NOMO-1 (cell line): ENCODE data around the gene MTRF1.
A peak's percentile ranks its signal among the peaks of the same experiment; 100 is the strongest.
"Not testable (repeated sequence)": the region's sequence is repeated elsewhere in the genome, so short reads cannot be mapped to it uniquely, and the experiment has no call there.

Source experiments
- DNase-seq, 2 experiments: peaks; one replicate each; lab custom pipeline; 2025; ENCODE audit not compliant: unreplicated experiment in 2 of 2; lab: John Stamatoyannopoulos, UW

MTRF1 gene

DNA sequence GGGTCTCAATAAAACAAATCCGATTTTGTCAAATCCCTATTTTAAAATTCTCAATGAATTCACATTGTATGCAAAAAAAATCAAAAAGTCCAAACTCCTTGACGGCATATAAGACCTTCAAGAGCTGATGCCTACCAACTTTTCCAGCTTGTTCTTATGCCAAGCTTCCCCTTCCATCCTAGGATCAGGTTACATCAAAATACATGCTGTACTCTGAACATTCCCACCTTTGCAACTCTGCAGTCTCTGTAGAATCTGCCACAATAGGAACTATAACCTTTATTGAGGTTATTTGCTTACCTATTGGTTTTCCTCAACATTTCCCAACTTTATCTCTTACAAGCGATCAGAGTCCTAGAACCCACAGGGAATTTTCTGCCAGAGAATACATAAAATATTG lies 76.9 kb downstream of the MTRF1 start:
- DNase-seq, result no peak

DNA sequence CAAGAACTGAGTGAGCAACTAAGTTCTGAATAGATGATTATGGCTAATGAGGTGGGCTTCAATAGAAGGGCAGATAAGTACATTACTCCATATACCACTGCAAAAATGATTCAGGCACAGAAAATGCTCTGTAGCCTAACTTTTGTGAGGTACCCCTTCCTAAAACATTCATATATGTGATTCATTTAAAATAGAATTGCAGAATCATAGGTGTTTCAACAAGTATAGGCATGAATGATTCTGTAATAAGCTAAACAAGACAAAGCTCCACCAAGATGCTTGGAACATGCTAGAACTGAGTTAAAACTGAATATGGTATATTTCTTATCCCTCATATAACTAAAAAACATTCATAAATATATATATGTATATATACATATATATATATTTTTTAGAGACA lies 81.1 kb downstream of the MTRF1 start:
- DNase-seq, result no peak

DNA sequence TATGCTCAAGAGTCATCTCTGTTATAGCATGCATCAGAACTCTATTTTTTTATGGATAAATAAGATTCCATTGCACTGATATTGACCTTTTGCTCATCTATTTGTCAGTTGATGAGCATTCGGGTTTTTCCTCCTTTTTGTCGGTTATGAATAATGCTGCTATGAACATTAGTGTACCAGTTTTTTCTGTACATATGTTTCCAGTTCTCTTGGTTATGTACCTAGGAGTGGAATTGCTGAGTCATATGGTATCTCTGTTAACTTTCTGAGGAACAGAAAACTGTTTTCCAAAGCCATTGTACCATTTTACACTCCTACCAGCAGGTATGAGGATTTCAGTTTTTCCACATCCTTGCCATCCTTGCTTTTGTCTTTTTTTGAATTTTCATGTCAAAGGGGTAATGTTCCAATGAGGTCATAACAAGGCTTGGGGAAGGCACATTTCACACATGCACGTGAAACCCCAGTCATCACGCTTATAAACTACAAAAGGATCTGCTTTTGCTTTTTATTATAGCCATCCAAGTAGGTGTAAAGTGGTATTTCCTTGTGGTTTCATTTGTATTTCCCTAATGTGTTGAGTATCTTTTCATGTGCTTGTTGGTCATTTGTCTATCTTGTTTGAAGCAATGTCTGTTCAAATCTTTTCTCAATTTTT lies 83.7 kb downstream of the MTRF1 start:
- DNase-seq, result peak in 1 of 2 experiments; percentile 6

DNA sequence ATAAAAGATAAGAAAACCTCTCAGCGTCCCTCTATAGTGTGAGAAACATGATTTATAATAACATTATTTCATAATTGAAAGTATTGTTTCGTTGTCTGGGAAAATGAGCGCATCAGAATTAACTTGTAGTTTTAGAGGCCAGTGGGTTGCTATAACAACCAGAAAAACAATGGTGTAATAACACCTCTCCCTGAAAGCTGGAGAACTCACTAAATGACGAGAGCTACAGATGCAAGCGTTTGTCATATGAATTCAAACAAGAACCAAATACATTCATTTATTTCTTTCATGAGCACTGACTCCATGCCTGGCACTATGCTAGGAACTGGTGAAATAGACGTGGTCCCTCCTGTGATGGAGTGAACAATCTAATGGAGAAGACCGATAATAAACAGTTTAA lies 85.3 kb downstream of the MTRF1 start:
- peak; percentile 28 to 73 for DNase-seq

DNA sequence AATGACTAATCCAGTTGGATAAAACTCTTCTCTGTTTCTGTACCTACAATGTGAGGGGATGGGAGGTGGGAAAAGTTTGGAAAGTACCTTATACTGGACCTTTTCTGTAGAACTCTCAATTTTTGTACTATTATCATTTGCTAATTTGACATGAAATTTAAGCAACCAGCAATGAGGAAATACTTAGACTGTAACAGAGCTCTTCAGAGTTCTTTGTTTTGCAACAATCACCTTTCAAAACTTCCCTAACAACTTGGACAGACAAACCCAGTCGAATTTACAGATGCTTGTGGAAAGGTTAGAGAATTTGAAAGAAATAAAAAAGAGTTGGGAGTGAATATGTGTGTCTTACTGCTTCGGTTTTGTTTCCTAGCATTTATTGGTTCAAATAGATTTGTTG lies 85.8 kb downstream of the MTRF1 start:
- DNase-seq, result peak; percentile 58 to 84

DNA sequence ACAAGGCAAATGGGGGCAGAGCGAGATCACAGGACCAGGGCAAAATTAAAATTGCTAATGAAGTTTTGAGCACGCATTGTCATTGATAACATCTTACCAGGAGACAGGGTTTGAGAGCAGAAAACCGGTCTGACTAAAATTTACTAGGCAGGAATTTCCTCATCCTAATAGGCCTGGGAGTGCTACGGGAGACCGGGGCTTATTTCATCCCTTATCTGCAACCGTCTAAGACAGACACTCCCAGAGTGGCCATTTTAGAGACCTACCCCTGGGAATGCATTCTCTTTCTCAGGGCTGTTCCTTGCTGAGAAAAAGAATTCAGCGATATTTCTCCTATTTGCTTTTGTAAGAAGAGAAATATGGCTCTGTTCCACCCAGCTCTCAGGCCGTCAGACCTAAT lies 87.8 kb downstream of the MTRF1 start:
- not testable (repeated sequence) for DNase-seq
